Caki2 (cell line): ENCODE measurements around the gene INKA2. TPM values are rescaled to one million over a fixed set of nuclear protein-coding genes. Genes with fewer than 3 reads are reported as not detected.

Source experiments
- DNase-seq: peaks from one replicate; pipeline ENCODE4 v3.0.0-alpha.2; 2015; ENCODE audit warnings: low read depth
- in situ Hi-C: cut with HindIII; loops from 2 replicates; pipeline ENCODE4 v1.10.0; 2016; ENCODE audit warnings: low sequenced_read_pairs, low pct_unique_long_range_greater_than_20kb, mixed read lengths
- total RNA-seq: library from RNA; depleted of rRNA; stranded (reverse); fragments of >200 nt; shearing (Covaris generic); gene quantifications from 2 replicates; pipeline ENCODE4 v1.2.3, GENCODE V29; 2014; ENCODE audit warnings: low replicate concordance

Gene INKA2
- total RNA-seq, 1 experiment from 2014 or later: not detected

DNA sequence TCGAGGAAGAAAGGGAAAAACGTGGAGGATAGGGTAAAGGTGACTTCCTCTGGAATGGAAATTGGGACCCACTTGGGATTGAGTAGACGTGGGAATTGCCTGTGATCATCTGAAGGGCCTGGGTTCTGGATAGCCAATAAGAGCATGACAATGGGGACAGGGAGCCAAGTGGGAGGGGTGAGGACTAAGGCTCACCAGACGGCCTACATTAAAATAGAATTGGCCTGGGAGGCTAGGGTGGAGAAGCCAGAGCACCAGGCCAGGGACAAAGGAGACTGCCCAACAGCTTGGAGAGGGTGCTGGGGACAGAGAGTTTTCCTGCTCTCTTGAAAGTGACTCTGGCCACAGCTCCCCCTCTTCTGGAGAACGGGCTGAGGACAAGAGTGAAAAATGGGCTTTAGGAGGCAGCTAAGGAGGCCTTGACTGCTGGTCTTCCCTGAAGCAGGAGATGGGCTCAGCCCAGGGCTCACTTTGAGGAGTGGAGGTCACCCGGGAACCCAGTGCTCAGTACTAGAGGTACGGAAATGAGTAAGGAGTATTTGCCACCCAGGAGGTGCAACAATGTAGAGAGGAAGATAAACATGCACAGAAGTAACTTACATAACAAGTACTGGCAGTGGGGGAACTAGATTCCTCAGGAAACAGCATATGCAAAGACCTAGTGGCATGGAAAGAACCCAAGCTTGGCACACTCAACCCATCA is 18.8 kb downstream of the INKA2 start:
- in situ Hi-C loops: no loop called here
- no peak for DNase-seq

DNA sequence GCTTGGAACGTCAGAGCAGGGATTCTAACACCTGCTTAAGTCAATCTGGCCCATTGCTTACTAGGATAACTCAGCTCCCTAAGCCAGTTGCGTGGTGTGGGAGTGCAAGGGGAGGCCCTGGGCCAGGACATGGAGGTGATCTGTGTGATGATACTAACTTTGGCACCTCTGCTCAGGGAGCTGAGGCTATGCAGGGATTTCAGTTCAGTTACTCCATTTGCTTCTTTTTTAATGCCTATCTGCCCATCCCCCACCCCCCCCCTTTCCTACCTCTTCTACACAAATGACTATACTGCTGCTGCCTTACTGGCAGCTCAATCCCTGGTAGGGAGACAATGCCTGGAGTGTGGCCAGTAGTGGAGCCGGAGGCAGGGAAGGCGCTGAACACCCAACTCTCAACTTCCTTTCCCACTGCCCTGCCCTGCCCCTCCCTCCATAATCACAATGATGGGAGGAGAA is 19.5 kb downstream of the INKA2 start:
- in situ Hi-C loops: no loop called here
- no peak for DNase-seq

DNA sequence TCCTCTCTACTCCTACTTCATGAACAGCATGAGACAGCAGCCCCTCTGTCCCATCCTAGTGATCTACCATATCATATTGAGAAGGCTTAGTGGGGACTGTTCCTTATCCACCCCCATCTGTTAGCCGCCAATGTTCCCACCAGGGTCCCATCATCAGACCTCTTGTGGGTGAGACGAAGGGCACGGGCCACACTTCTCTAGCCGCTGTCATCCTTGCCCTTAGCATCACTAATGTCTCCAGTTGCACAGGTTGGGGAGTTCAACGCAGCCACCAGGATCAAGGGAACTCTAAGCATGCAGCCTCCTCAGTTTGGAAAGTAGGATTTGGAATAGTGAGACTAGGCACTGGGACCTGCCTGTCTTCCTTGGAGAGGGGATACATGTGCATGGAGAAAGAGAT is 20.1 kb downstream of the INKA2 start:
- no peak for DNase-seq
- in situ Hi-C loops: no loop called here

DNA sequence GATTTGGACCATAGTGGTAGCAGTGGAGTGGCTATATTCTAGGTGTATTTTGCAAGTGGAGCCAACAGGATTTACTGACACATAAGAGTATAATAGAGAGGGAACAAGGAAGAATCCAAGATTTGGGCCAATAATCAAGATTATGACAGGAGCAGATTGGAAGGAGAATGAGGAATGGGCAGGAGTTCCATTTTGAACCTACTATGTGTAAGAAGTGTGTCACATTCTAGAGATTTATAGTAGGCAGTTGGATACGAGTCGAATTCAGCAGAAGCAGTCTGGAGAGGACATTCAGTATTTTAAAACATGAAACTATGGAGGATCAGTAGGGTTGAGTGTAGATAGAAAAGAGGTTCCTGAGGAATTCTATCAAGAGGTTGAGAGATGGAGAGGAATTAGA is 21.7 kb downstream of the INKA2 start:
- in situ Hi-C loops: no loop called here
- no peak for DNase-seq

DNA sequence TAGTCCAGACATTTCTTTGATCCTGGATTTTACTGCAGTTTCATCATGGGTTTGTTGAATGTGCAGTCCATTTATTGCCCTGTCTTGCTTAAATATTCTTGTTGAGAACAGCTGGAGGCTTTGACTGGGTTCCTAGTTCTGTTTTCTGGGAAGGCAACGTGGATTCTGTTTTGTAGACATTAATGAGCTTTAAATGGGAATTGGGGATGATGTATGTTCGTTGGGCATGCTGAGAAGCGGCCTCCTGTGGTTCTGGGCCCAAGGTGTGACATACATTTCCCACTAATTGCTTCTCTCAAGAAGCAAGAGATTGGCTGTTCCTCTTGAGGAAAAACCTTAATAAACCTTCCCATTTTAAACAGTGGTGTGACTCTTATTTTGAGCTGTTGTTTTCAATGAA is 22.9 kb downstream of the INKA2 start:
- in situ Hi-C loops: no loop called here
- DNase-seq: no peak

DNA sequence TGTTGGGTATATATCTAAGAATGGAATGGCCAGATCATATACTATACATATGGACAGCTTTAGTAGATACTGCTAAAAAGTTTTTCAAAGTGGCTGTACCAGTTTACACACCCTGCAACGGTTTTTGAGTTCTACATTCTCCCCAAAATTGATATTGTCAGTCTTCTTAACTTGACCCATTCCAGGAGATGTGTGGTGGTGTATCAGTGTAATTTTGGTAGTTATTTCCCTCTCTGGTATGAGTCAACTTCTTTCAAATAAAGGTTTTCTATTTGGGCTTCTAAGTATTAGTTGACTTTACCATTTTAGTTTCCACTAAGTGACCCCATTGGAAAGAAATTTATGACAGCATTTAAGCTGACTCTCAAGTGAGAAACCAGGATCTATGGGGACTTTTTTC is 29.2 kb downstream of the INKA2 start:
- in situ Hi-C loops: no loop called here
- no peak for DNase-seq

DNA sequence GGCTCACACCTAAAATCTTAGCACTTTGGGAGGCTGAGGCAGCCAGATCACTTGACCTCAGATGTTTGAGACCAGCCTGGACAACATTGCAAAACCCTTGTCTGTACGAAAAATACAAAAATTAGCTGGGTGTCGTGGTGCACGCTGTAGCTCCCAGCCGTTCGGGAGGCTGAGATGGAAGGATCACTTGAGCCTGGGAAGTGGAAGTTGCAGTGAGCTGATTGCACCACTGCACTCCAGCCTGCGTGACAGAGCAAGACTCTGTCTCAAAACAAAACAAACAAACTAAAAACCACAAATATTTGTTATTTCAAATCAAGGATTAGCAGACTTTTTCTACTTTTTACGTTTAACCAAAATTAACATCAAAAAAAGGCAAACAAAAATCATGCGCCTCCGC is 31.3 kb downstream of the INKA2 start:
- in situ Hi-C loops: no loop called here
- no peak for DNase-seq

DNA sequence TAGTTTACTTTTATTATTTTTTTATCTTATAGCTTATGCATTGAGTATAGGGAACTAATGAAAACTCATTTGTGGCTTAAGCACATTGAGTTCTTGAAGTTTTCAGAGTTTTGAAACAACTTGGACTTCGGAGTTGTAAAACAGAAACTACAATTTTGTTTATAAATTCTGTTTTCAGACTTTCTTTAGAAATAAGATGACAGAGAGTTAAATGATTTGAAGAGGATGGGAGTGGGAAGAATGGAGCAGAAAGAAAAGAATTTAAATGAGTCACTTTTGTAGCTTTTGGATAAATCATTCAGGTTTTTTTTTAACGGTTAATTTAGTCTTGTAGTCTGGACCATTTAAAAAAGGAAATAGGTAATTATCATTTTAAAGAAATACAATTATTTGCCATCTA is 32.3 kb downstream of the INKA2 start:
- DNase-seq: no peak
- in situ Hi-C loops: no loop called here

DNA sequence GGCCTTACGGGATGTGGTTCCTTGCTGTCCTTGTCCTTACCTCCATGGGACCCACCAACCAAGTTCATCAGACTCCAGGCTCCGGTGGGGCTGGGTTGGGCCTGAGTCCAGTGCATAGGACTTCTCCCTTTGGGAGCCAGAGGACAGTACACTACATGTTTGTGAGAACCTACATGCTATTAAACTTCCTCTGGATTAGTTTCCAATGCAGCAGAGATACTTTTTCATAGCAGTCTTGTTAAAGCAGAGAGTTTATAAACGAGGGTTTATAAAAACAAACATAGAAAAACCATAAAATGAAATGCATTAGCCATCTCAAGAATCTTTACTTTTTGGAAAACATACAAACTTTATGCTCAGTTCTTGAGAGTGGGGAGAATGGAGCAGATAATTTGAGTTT is 33.4 kb downstream of the INKA2 start:
- DNase-seq: no peak
- in situ Hi-C loops: no loop called here

DNA sequence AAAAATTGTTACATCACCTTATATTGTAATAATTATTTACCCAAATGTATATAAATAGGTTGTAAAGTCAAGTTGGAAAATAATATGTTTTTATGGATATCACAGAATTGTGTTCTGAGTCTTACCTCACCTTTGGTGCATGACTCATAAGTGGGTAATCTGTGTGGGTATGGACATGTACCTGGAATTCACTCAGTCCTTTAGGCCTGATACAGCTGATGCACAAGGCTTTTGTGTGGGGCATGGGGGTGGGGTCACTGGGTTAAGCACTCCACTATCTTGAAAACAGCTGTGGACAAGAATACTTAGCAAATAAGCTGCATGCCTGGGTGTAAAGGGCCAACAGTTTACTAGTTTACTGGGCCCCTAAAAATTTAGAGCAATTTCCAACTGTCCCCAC is 34.4 kb downstream of the INKA2 start:
- in situ Hi-C loops: no loop called here
- DNase-seq: no peak

DNA sequence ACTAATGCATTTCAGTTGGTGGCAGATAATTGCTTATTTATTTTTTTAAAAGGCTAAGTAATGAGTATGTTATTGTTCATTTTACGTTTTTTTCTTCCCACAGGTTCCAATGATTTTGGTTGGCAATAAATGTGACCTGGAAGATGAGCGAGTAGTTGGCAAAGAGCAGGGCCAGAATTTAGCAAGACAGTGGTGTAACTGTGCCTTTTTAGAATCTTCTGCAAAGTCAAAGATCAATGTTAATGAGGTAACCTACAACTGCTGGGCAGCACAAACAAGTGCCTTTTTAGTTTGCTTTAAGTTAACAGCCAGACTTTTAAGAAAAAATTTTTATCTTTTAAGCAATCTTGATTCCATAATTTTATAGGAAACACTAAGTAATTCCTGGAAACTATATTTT is 35.0 kb downstream of the INKA2 start:
- DNase-seq: no peak
- in situ Hi-C loops: no loop called here

DNA sequence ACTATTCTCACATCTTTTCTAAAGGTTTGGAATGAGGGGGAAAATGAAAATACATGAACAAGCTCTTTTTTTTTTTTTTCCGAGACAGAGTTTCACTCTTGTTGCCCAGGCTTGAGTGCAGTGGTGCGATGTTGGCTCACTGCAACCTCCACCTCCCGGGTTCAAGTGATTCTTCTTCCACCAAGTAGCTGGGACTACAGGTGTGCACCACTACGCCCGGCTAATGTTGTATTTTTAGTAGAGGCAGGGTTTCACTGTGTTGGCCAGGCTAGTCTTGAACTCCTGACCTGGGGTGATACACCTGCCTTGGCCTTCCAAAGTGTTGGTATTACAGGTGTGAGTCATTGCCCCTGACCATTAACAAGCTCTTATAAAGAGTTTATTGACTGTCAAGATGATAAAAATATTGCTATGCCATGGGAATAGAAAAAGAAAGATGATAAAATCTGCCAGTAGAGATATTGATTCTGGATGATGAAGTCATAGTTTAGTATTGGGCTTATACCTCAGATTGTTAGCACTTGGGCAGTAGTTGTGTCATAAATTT is 36.6 kb downstream of the INKA2 start:
- in situ Hi-C loops: no loop called here
- DNase-seq: no peak

DNA sequence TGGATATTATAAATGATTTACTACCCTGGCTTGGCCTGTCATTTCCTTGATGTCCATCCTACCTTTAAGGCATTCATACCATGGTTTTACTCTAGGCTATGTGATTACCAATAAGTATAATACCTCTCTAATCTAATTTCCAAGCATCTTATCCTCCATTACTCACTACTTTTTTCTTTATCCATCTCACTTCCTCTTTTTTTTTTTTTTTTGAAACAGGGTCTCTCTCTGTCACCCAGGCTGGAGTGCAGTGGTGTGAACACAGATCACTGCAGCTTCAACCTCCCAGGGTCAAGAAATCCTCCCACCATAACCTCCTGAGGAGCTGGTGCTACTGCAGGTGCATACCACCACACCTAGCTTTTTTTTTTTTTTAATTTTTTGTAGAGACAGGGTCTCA is 39.9 kb downstream of the INKA2 start:
- in situ Hi-C loops: no loop called here

DNA sequence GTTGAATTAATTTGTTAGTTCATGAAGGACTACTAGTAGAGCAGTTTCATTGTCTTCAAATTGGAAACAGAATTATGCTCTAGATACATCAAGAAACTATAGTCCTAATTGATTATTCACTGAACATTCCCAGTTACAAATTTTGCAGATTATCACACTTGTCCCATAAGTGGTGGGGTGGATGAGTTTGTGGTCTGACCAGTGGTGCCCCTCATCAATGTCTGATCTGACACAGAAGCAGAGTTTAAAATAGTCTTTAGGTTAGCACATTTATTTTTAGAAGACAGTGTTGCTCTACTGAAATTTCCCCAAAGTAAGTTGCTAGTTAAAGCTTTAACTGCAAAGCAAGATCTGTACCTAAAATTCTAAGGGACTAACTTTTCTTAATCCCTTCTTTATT is 42.9 kb downstream of the INKA2 start:
- no peak for DNase-seq
- in situ Hi-C loops: no loop called here

More for the DNA sequence above, 39.9 kb downstream of the INKA2 start:
- no peak for DNase-seq

DNA sequence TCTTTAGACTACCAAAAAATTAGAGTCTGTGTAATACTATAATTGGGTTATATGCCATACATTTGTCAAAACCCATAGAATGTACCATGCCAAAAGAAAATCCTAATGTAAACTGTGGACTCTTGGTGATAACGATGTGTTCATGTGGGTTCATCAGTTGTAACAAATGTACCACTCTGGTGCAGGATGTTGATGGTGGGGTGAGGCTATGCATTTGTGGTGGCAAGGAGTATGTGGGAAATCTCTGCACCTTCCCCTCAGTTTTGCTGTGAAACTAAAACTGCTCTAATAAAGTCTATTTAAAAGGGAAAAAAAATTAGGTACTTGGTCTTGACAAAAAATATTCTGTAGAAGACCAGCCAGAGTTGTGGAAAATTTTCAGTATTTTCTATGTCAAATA is 43.4 kb downstream of the INKA2 start:
- no peak for DNase-seq
- in situ Hi-C loops: no loop called here

DNA sequence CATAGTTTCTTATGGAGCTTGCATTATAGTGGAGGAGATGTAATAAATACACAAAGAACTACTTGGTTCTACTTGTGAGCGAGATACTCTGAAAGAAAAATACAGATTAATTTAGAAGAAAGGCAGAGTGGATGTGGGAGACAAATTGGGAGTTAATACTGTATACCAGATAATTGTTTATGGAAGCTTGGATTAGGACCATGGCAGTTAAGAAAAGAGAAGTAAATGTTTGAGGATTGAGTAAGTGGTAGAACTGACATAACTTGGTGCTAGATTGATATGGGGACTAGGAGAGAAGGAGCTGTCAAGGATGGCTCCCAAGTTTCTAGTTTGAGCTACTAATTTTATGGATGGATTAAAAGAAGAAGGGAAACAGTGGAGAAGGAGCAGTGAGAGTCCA is 47.3 kb downstream of the INKA2 start:
- in situ Hi-C loops: no loop called here
- no peak for DNase-seq

DNA sequence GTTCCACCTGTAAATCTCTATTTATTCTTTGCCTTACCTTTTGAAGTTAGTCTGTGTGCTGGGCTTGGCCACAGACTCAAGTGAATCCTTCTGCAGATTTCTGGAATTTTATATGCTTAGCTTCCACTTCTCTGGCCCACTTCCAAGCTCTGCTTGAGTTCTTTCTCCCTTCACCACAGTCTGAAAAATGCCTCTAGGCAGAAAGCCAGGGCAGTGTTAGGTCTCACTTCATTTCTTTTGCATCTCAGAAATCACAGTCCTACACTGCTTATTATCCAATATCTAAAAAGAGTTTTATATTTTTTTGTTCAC is 48.9 kb downstream of the INKA2 start:
- peak; percentile 9 for DNase-seq
- in situ Hi-C loops: no loop called here
